Motor neuron (in vitro differentiated cells): ENCODE measurements around the gene ARRB2. TPM values are rescaled to one million over a fixed set of nuclear protein-coding genes. Genes with fewer than 3 reads are reported as not detected.

Source experiments
- ATAC-seq, 8 experiments: fragments of 200-7000 bp; cut with Tn5 transposase; replicated peaks in 6 of 8; 2 replicates each; pipeline ENCODE4 v1.8.0; 2021; ENCODE audit warnings: mild to moderate bottlenecking in 8 of 8, moderate library complexity in 8 of 8
- H3K27ac ChIP-seq, 2 donors: fragments of 250-450 bp; sonication (Bioruptor Pico); 2 replicates each; pipeline ENCODE4 v1.9.0; 2021; ENCODE audit warnings: antibody characterized with exemption in 2 of 2, mild to moderate bottlenecking in 2 of 2, moderate library complexity in 1 of 2
- H3K4me1 ChIP-seq, 2 donors: fragments of 250-450 bp; sonication (Bioruptor Pico); replicated peaks in 1 of 2; 2 replicates each; pipeline ENCODE4 v1.6.1; 2021; ENCODE audit warnings: antibody characterized with exemption in 2 of 2, mild to moderate bottlenecking in 2 of 2, moderate library complexity in 1 of 2
- H3K4me3 ChIP-seq, 5 donors: fragments of 250-450 bp; sonication (Bioruptor Pico); 2 replicates each; pipeline ENCODE4 v1.9.0; 2021; ENCODE audit warnings: antibody characterized with exemption in 5 of 5, mild to moderate bottlenecking in 5 of 5, moderate library complexity in 4 of 5
- WGBS, 10 experiments: fragments of 450-650 bp; shearing (Covaris generic); methylation state at CpG; one replicate each; pipeline ENCODE4 v1.0.0; 2022; 5-methylcytosine and 5-hydroxymethylcytosine counted together
- in situ Hi-C, 9 experiments: fragments of 400-800 bp; cut with MboI; loops; one replicate each; pipeline ENCODE4 v1.15.0; 2021; ENCODE audit warnings: low sequenced_read_pairs in 9 of 9, low pct_unique_long_range_greater_than_20kb in 2 of 9; ENCODE audit not compliant: unreplicated experiment in 9 of 9
- total RNA-seq, 8 experiments: library from RNA; unstranded; fragments of 300-600 nt; gene quantifications; 2 replicates each; pipeline versions ENCODE4 v1.2.3 to v1.2.4, GENCODE V29; 2022

ARRB2 gene
- 10 to 100 TPM in 7 of 8 experiments, 1 to 10 TPM in 1; 7.0 to 37.9 (median 27.5) TPM for total RNA-seq

GRCh38 chr17:4709794-4710692, at the start of gene ARRB2:
TSS of gene ARRB2 (plus strand) at chr17:4710632. CDS start at chr17:4710722, 90 bp downstream.
- peaks cover 6 to 8% of the 10 kb centered on the region in 2 donors for H3K4me1 ChIP-seq
- peak; percentile 82 to 87 (median 85) for ATAC-seq
- 0 to 3% (median 0%) methylated on average over 1 to 15 of the region's 67 CpGs; no CpG with 5 or more reads in 3 of the 10 experiments for WGBS, 10 experiments
- peak within 1 kb of the TSS; percentile 53 to 81 (median 74) for H3K4me3 ChIP-seq
- peak within 1 kb of the TSS; percentile 73 to 87 for H3K27ac ChIP-seq
- in situ Hi-C loops: loop anchor here in 1 of 9 experiments (25.0 kb wide), 1 partner anchor 177 kb away; the partner anchor contains the start of gene C17orf107

- Histone ChIP-seq H3K4me1 (no peaks in the 10 kb centered on the region), H3K4me3 (no peak overlapping the region), H3K27ac (no peak overlapping the region)
- no peak for ATAC-seq
- in situ Hi-C loops: no loop called here
- 0 to 100% (median 79%) methylated on average over 1 to 6 of the region's 8 CpGs; no CpG with 5 or more reads in 3 of the 10 experiments for WGBS, 10 experiments
Measured at GRCh38 chr17:4663711-4664110, 46.7 kb upstream of the ARRB2 start.

- H3K27ac ChIP-seq: no peak overlapping the region
- in situ Hi-C loops: no loop called here
- 0 to 100% (median 75%) methylated on average over 1 to 4 of the region's 9 CpGs; no CpG with 5 or more reads in 5 of the 10 experiments for WGBS, 10 experiments
- no peaks in the 10 kb centered on the region for H3K4me1 ChIP-seq
- ATAC-seq: no peak
- H3K4me3 ChIP-seq: no peak overlapping the region
Measured at GRCh38 chr17:4664230-4664629, 46.2 kb upstream of the ARRB2 start.

- Histone ChIP-seq H3K27ac (no peak overlapping the region), H3K4me3 (no peak overlapping the region), H3K4me1 (no peaks in the 10 kb centered on the region)
- no peak for ATAC-seq
- 4 to 87% (median 65%) methylated on average over 3 to 6 of the region's 9 CpGs; no CpG with 5 or more reads in 6 of the 10 experiments for WGBS, 10 experiments
- in situ Hi-C loops: no loop called here
Measured at GRCh38 chr17:4665027-4665426, 45.4 kb upstream of the ARRB2 start.

- WGBS, 10 experiments: 17 to 85% (median 58%) methylated on average over 1 to 5 of the region's 5 CpGs
- peak in 2 of 8 experiments; percentile 17 to 35 for ATAC-seq
- Histone ChIP-seq H3K4me3 (no peak overlapping the region), H3K27ac (no peak overlapping the region), H3K4me1 (no peaks in the 10 kb centered on the region)
- in situ Hi-C loops: no loop called here
Measured at GRCh38 chr17:4666296-4666695, 44.1 kb upstream of the ARRB2 start.

- no peak overlapping the region for H3K4me3 ChIP-seq
- in situ Hi-C loops: no loop called here
- no peaks in the 10 kb centered on the region for H3K4me1 ChIP-seq
- WGBS, 10 experiments: 0 to 100% (median 75%) methylated on average over 1 to 4 of the region's 4 CpGs
- ATAC-seq: peak in 2 of 8 experiments; percentile 45 to 49
- no peak overlapping the region for H3K27ac ChIP-seq
Measured at GRCh38 chr17:4667166-4667565, 43.3 kb upstream of the ARRB2 start.

- no peaks in the 10 kb centered on the region for H3K4me1 ChIP-seq
- 90 to 100% (median 100%) methylated on average over 1 to 6 of the region's 9 CpGs; no CpG with 5 or more reads in 4 of the 10 experiments for WGBS, 10 experiments
- no peak overlapping the region for H3K27ac ChIP-seq
- peak in 4 of 8 experiments; percentile 13 to 35 (median 24) for ATAC-seq
- in situ Hi-C loops: no loop called here
- no peak overlapping the region for H3K4me3 ChIP-seq
Measured at GRCh38 chr17:4672055-4672630, 38.3 kb upstream of the ARRB2 start.

- no peaks in the 10 kb centered on the region for H3K4me1 ChIP-seq
- no peak overlapping the region for H3K4me3 ChIP-seq
- in situ Hi-C loops: no loop called here
- no peak overlapping the region for H3K27ac ChIP-seq
- no CpG with 5 or more reads among the region's 8 CpGs for WGBS, 10 experiments
- peak in 5 of 8 experiments; percentile 36 to 50 (median 47) for ATAC-seq
Measured at GRCh38 chr17:4672751-4673150, 37.7 kb upstream of the ARRB2 start.

- H3K27ac ChIP-seq: no peak overlapping the region
- no peaks in the 10 kb centered on the region for H3K4me1 ChIP-seq
- peak in 5 of 8 experiments; percentile 11 to 35 (median 25) for ATAC-seq
- in situ Hi-C loops: no loop called here
- H3K4me3 ChIP-seq: no peak overlapping the region
- WGBS, 10 experiments: 80 to 92% methylated on average over 2 of the region's 11 CpGs; no CpG with 5 or more reads in 8 of the 10 experiments
Measured at GRCh38 chr17:4673169-4673568, 37.3 kb upstream of the ARRB2 start.

GRCh38 chr17:4673986-4674684, 36.3 kb upstream of the ARRB2 start:
- in situ Hi-C loops: no loop called here
- no peak for ATAC-seq
- Histone ChIP-seq H3K27ac (no peak overlapping the region), H3K4me1 (no peaks in the 10 kb centered on the region), H3K4me3 (no peak overlapping the region)
- WGBS, 10 experiments: 60 to 100% (median 95%) methylated on average over 1 to 18 of the region's 27 CpGs; no CpG with 5 or more reads in 3 of the 10 experiments

- H3K27ac ChIP-seq: no peak overlapping the region
- 93% methylated on average over 5 of the region's 8 CpGs; no CpG with 5 or more reads in 9 of the 10 experiments for WGBS, 10 experiments
- in situ Hi-C loops: no loop called here
- no peak for ATAC-seq
- H3K4me1 ChIP-seq: no peaks in the 10 kb centered on the region
- no peak overlapping the region for H3K4me3 ChIP-seq
Measured at GRCh38 chr17:4674685-4674998, 35.8 kb upstream of the ARRB2 start.

- WGBS, 10 experiments: 91 to 100% (median 98%) methylated on average over 4 to 8 of the region's 10 CpGs; no CpG with 5 or more reads in 5 of the 10 experiments
- Histone ChIP-seq H3K27ac (no peak overlapping the region), H3K4me1 (no peaks in the 10 kb centered on the region), H3K4me3 (no peak overlapping the region)
- no peak for ATAC-seq
- in situ Hi-C loops: no loop called here
Measured at GRCh38 chr17:4675791-4676190, 34.6 kb upstream of the ARRB2 start.

- 70 to 90% (median 82%) methylated on average over 2 to 5 of the region's 7 CpGs; no CpG with 5 or more reads in 3 of the 10 experiments for WGBS, 10 experiments
- no peak overlapping the region for H3K4me3 ChIP-seq
- no peak overlapping the region for H3K27ac ChIP-seq
- in situ Hi-C loops: no loop called here
- no peak for ATAC-seq
- H3K4me1 ChIP-seq: no peaks in the 10 kb centered on the region
Measured at GRCh38 chr17:4676791-4677190, 33.6 kb upstream of the ARRB2 start.
